Heart left ventricle (tissue), 16 donors: ENCODE data around the gene BTG2. TPM values are rescaled to one million over a fixed set of nuclear protein-coding genes. Genes with fewer than 3 reads are reported as not detected.
A peak's percentile ranks its signal among the peaks of the same experiment; 100 is the strongest.

Experiments used
- ATAC-seq, 4 donors: fragments of 200-7000 bp; cut with Tn5 transposase; one replicate each; pipeline ENCODE4 v1.9.1; 2020 to 2022; ENCODE audit warnings: moderate library complexity in 4 of 4, mild to moderate bottlenecking in 3 of 4, moderate number of reproducible peaks in 1 of 4
- DNase-seq, 5 donors: peaks; one replicate each; pipeline ENCODE4 v3.0.0-alpha.2; 2020
- H3K27ac ChIP-seq, 12 donors: fragments of 200-600 bp; sonication (generic) in 4 of 12; one replicate each; pipeline versions ENCODE4 v1.5.0 to v1.8.0; 2016 to 2022; ENCODE audit warnings: mild to moderate bottlenecking in 2 of 12
- H3K27me3 ChIP-seq, 9 donors: fragments of 200-600 bp; sonication (generic) in 2 of 9; one replicate each; pipeline versions ENCODE4 v1.5.1 to v1.8.0; 2016 to 2022; ENCODE audit warnings: mild to moderate bottlenecking in 3 of 9
- H3K36me3 ChIP-seq, 9 donors: fragments of 200-600 bp; sonication (generic) in 2 of 9; one replicate each; pipeline versions ENCODE4 v1.5.0 to v1.8.0; 2018 to 2022; ENCODE audit warnings: mild to moderate bottlenecking in 2 of 9
- H3K4me1 ChIP-seq, 12 donors: fragments of 200-600 bp; sonication (generic) in 4 of 12; one replicate each; pipeline versions ENCODE4 v1.5.0 to v1.8.0; 2016 to 2022; ENCODE audit warnings: mild to moderate bottlenecking in 3 of 12
- H3K4me3 ChIP-seq, 12 donors: fragments of 200-600 bp; sonication (generic) in 4 of 12; one replicate each; pipeline versions ENCODE4 v1.5.0 to v1.8.0; 2017 to 2022; ENCODE audit warnings: mild to moderate bottlenecking in 9 of 12, moderate library complexity in 4 of 12
- H3K9me3 ChIP-seq, 12 donors: fragments of 200-600 bp; sonication (generic) in 4 of 12; one replicate each; pipeline versions ENCODE4 v1.5.0 to v1.8.0; 2016 to 2022; ENCODE audit warnings: mild to moderate bottlenecking in 1 of 12
- CTCF ChIP-seq, 12 donors: fragments of 200-600 bp; sonication (generic) in 4 of 12; IDR thresholded peaks; one replicate each; pipeline versions ENCODE4 v1.5.0 to v1.8.0; 2018 to 2022; ENCODE audit warnings: antibody characterized with exemption in 12 of 12, mild to moderate bottlenecking in 5 of 12
- POLR2A ChIP-seq, 2 donors: fragments of 450-650 bp; IDR thresholded peaks; one replicate each; pipeline ENCODE4 v1.6.1; 2017; ENCODE audit warnings: antibody characterized with exemption in 2 of 2, mild to moderate bottlenecking in 2 of 2, moderate library complexity in 2 of 2
- WGBS, 4 donors: extraction: QIAGEN DNeasy Blood & Tissue Kit in 2 of 4; methylation state at CpG; one replicate each; pipeline versions ENCODE4 v1.1.5 to v1.1.7; 2013 to 2018; 5-methylcytosine and 5-hydroxymethylcytosine counted together
- intact Hi-C, 10 donors: fragments of 100-400 bp; cut with DNase I; formaldehyde crosslinking; loops; one replicate each; pipeline versions ENCODE4 v1.11.1 to v1.14.2; 2022
- polyA plus RNA-seq, 2 donors: library from polyadenylated mRNA; stranded (reverse); fragments of 200-250 nt; gene quantifications; one replicate each; pipeline ENCODE4 v1.2.3, GENCODE V29; 2013
- total RNA-seq, 9 donors: library from RNA; depleted of rRNA in 2 of 9; stranded (reverse); fragments of >200 nt in 2 of 9; fragmentation: NEBNext Ultra II Directional in 3 of 9; extraction: Animal tissue kit (Norgen Biotek cat#: 25700) in 3 of 9; gene quantifications; one replicate each; pipeline versions ENCODE4 v1.1.0 to v1.2.4, GENCODE V29; 2016 to 2023
- donor health status: ischemic (EF 13 %, LVEDD 7.1; RV severe dilation, severe dysfunction).
- donor health status: healthy with polysubstance abuse.
- donor health status: DM: no; HTN: yes; CAD: no.
- donor health status: DM: no; HTN: no; CAD: no.
- donor health status: ischemic (EF 25% LVEDD 6.9; RV normal size, moderate dysfunction).
- donor health status: ischemic (EF 25% LVEDD 5.7; RV mildly dilated, moderate dysfunction).
- donor health status: healthy.
- donor health status: DM: yes; HTN: yes; CAD: no.
- donor health status: ischemic (EF 35%, LVEDD 5.7; RV mildly dilated, moderate dysfunction).
- donor health status: nonischemic (EF 11% LVEDD 7.7; RV severe dilation, severe dysfunction).
- donor health status: DM: yes; HTN: yes; CAD: no.
- donor health status: PGD.
- donor health status: ischemic (EF 29% LVEDD 5.4; RV normal size, mild dysfunction).
- donor health status: nonischemic (EF 23%, LVEDD 6.1; RV moderate dilation, normal function).

The BTG2 gene
- total and polyA plus RNA-seq, 11 donors = 23.8 to 174 (median 42.1) TPM

- Histone ChIP-seq H3K27me3 (no peaks in the 10 kb centered on the region), H3K9me3 (no peaks in the 10 kb centered on the region), H3K4me1 (peaks cover 7 to 84% (median 78%) of the 10 kb centered on the region in 12 donors), H3K27ac (peak overlapping the region; percentile 81 to 99 (median 94)), H3K36me3 (no peaks in the 10 kb centered on the region), H3K4me3 (no peak overlapping the region)
- WGBS, 4 donors = 71 to 84% (median 77%) methylated on average over 3 of the region's 3 CpGs
- intact Hi-C loops = no loop called here
- TF ChIP-seq CTCF (IDR thresholded peaks at IDR 0.05) (no peak), POLR2A (IDR thresholded peaks at IDR 0.05) (no peak)
- ATAC-seq (no peak), DNase-seq (no peak)
Measured at GRCh38 chr1:203323587-203323986, 18.3 kb downstream of the BTG2 start.

GRCh38 chr1:203324105-203325025 is 19.0 kb downstream of the BTG2 start:
- H3K4me1 ChIP-seq = peaks cover 7 to 87% (median 78%) of the 10 kb centered on the region in 12 donors
- no peak for TF ChIP-seq CTCF (IDR thresholded peaks at IDR 0.05)
- TF ChIP-seq POLR2A (IDR thresholded peaks at IDR 0.05) = no peak

GRCh38 chr1:203325026-203325417 is 19.7 kb downstream of the BTG2 start:
- Histone ChIP-seq H3K4me1 (peaks cover 7 to 87% (median 76%) of the 10 kb centered on the region in 12 donors), H3K27ac (peak overlapping the region; percentile 82 to 99 (median 94)), H3K4me3 (peak overlapping the region in 2 of 12 donors; percentile 7 to 9), H3K9me3 (no peaks in the 10 kb centered on the region), H3K27me3 (no peaks in the 10 kb centered on the region), H3K36me3 (no peaks in the 10 kb centered on the region)
- ATAC-seq = no peak
- intact Hi-C loops = no loop called here
- no peak for DNase-seq
- 71 to 80% (median 73%) methylated on average over 5 of the region's 5 CpGs for WGBS, 4 donors
- no peak for TF ChIP-seq POLR2A (IDR thresholded peaks at IDR 0.05)
- no peak for TF ChIP-seq CTCF (IDR thresholded peaks at IDR 0.05)

More at GRCh38 chr1:203324105-203325025, 19.0 kb downstream of the BTG2 start:
- DNase-seq = peak in 3 of 5 donors; percentile 33 to 54 (median 42)
- Histone ChIP-seq H3K27me3 (no peaks in the 10 kb centered on the region), H3K36me3 (no peaks in the 10 kb centered on the region), H3K27ac (peak overlapping the region; percentile 82 to 99 (median 94)), H3K9me3 (no peaks in the 10 kb centered on the region), H3K4me3 (no peak overlapping the region)
- intact Hi-C loops = no loop called here
- WGBS, 4 donors = 75 to 77% (median 77%) methylated on average over 15 of the region's 15 CpGs
- ATAC-seq = no peak

GRCh38 chr1:203325418-203326091 is 20.2 kb downstream of the BTG2 start:
- Histone ChIP-seq H3K4me1 (peaks cover 7 to 81% (median 70%) of the 10 kb centered on the region in 12 donors), H3K36me3 (no peaks in the 10 kb centered on the region), H3K9me3 (no peaks in the 10 kb centered on the region), H3K27ac (peak overlapping the region; percentile 82 to 99 (median 94)), H3K4me3 (peak overlapping the region in 2 of 12 donors; percentile 7 to 9), H3K27me3 (no peaks in the 10 kb centered on the region)
- 49 to 71% (median 56%) methylated on average over 13 of the region's 13 CpGs for WGBS, 4 donors
- DNase-seq = peak; percentile 69 to 87 (median 78)
- no peak for TF ChIP-seq POLR2A (IDR thresholded peaks at IDR 0.05)
- no peak for TF ChIP-seq CTCF (IDR thresholded peaks at IDR 0.05)
- peak in 2 of 4 donors; percentile 3 to 5 for ATAC-seq
- intact Hi-C loops = loop anchor here in 5 of 10 donors (1.0 to 2.0 kb wide), 5 partner anchors 18 to 53 kb away; no protein-coding TSS in a partner anchor
